Heart left ventricle (tissue), 13 donors: ENCODE measurements around the gene CDH13.

Experiments
- POLR2A ChIP-seq, 2 donors: fragments of 450-650 bp; IDR thresholded peaks; one replicate each; pipeline ENCODE4 v1.6.1; 2017; ENCODE audit warnings: antibody characterized with exemption in 2 of 2, mild to moderate bottlenecking in 2 of 2, moderate library complexity in 2 of 2
- TF ChIP-seq, protein P1 (sequence below), 12 donors: fragments of 200-600 bp; sonication (generic) in 4 of 12; IDR thresholded peaks; one replicate each; pipeline versions ENCODE4 v1.5.0 to v1.8.0; 2018 to 2022; ENCODE audit warnings: antibody characterized with exemption in 12 of 12, mild to moderate bottlenecking in 5 of 12
- donor health status: ischemic (EF 13 %, LVEDD 7.1; RV severe dilation, severe dysfunction).
- donor health status: DM: no; HTN: yes; CAD: no.
- donor health status: DM: no; HTN: no; CAD: no.
- donor health status: ischemic (EF 25% LVEDD 6.9; RV normal size, moderate dysfunction).
- donor health status: ischemic (EF 25% LVEDD 5.7; RV mildly dilated, moderate dysfunction).
- donor health status: ischemic (EF 35%, LVEDD 5.7; RV mildly dilated, moderate dysfunction).
- donor health status: nonischemic (EF 11% LVEDD 7.7; RV severe dilation, severe dysfunction).
- donor health status: DM: yes; HTN: yes; CAD: no.
- donor health status: PGD.
- donor health status: ischemic (EF 29% LVEDD 5.4; RV normal size, mild dysfunction).
- donor health status: nonischemic (EF 23%, LVEDD 6.1; RV moderate dilation, normal function).

DNA sequence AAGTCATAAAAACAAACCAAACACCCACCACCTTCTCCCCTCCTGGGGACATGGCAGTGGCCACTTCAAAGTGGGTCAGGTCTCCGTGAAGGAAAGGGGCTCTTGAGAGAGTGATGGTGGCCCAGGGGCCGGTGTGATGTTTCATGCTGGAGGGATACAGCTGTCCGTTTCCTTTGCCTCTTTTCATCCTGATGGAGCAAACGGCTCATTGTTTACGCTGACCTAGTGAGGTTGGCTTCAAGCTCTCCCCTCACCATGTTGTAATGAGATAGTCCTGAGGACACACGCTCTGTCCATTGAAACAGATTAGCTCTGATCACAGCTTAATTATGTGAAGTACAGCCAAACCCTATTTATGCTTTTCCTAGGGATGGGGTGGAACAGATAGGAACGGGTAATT is 34.2 kb downstream of the CDH13 start:
- no peak for TF ChIP-seq POLR2A (IDR thresholded peaks at IDR 0.05)
- TF ChIP-seq, protein P1, sequence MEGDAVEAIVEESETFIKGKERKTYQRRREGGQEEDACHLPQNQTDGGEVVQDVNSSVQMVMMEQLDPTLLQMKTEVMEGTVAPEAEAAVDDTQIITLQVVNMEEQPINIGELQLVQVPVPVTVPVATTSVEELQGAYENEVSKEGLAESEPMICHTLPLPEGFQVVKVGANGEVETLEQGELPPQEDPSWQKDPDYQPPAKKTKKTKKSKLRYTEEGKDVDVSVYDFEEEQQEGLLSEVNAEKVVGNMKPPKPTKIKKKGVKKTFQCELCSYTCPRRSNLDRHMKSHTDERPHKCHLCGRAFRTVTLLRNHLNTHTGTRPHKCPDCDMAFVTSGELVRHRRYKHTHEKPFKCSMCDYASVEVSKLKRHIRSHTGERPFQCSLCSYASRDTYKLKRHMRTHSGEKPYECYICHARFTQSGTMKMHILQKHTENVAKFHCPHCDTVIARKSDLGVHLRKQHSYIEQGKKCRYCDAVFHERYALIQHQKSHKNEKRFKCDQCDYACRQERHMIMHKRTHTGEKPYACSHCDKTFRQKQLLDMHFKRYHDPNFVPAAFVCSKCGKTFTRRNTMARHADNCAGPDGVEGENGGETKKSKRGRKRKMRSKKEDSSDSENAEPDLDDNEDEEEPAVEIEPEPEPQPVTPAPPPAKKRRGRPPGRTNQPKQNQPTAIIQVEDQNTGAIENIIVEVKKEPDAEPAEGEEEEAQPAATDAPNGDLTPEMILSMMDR (IDR thresholded peaks at IDR 0.05): no peak
